ENCODE measurements around the gene APOL3.
"Not testable (repeated sequence)": the region's sequence is repeated elsewhere in the genome, so short reads cannot be mapped to it uniquely, and the experiment has no call there.

APOL3 gene

DNA sequence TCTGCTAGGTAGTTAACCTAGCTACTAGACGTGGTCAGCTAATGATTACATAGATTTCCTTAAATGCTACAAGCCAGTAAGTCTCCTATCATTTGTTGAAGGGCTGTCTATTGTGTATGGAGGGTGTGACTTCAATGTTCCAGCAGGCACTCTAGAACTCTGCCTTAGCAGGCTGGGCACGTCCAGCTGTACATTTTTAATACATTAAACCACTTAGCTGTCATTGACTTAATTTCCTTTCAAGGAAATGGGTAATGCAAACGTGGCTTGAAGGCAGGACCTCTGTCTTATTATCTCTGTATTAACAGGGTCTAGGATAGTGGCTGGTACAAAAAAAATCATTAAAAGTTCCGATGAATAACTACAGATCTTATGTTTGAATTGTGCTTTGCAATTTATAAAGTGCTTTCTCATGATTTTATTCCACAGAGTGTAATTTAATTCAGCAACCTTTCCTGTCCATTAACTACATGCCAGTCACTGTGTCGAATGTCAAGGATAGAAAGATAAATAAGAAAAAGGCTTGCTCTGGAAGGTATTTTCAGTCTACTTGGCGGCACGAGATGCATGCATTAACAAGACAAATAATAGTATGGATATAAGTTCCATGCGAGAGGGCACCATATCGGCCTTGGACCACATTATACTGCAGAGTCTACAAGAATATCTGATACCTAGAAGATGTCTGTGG, 60.3 kb downstream of the APOL3 start:
- DNase-seq: no peak

- DNase-seq: not testable (repeated sequence)
These were observed 61.0 kb downstream of the APOL3 start for GRCh38 chr22:36099561-36099960.

- no peak for DNase-seq
These were observed 62.7 kb downstream of the APOL3 start for GRCh38 chr22:36097880-36098279.

GRCh38 chr22:36090772-36091171, 69.8 kb downstream of the APOL3 start:
- DNase-seq: not testable (repeated sequence)
